T follicular helper cell (primary cell): Measurements from ENCODE around the gene CD164.
"Not testable (repeated sequence)": the region's sequence is repeated elsewhere in the genome, so short reads cannot be mapped to it uniquely, and the experiment has no call there.

Experiments used
- DNase-seq: peaks from one replicate; pipeline ENCODE4 v3.0.0-alpha.2; 2020; ENCODE audit warnings: low read depth

Gene CD164

GRCh38 chr6:109374326-109374892 lies 7.9 kb downstream of the CD164 start:
- no peak for DNase-seq

- no peak for DNase-seq
Observed at GRCh38 chr6:109373762-109374161, 8.5 kb downstream of the CD164 start.

GRCh38 chr6:109373331-109373730 lies 8.9 kb downstream of the CD164 start:
- no peak for DNase-seq

- no peak for DNase-seq
Observed at GRCh38 chr6:109372130-109372529, 10.1 kb downstream of the CD164 start.

- no peak for DNase-seq
Observed at GRCh38 chr6:109370792-109371191, 11.5 kb downstream of the CD164 start.

- DNase-seq = no peak
Observed at GRCh38 chr6:109370336-109370735, 11.9 kb downstream of the CD164 start.

GRCh38 chr6:109369728-109370127 lies 12.5 kb downstream of the CD164 start:
- DNase-seq = no peak

GRCh38 chr6:109364382-109365078 lies 17.7 kb downstream of the CD164 start:
- not testable (repeated sequence) for DNase-seq

GRCh38 chr6:109363753-109364152 lies 18.5 kb downstream of the CD164 start:
- DNase-seq = no peak

- DNase-seq = no peak
Observed at GRCh38 chr6:109362102-109362884, 20.0 kb downstream of the CD164 start.

GRCh38 chr6:109360791-109361190 lies 21.5 kb downstream of the CD164 start:
- DNase-seq = no peak

GRCh38 chr6:109360281-109360680 lies 22.0 kb downstream of the CD164 start:
- no peak for DNase-seq

GRCh38 chr6:109359248-109359647 lies 23.0 kb downstream of the CD164 start:
- no peak for DNase-seq

GRCh38 chr6:109358204-109358603 lies 24.1 kb downstream of the CD164 start:
- DNase-seq = no peak

- no peak for DNase-seq
Observed at GRCh38 chr6:109356237-109356636, 26.0 kb downstream of the CD164 start.

GRCh38 chr6:109351231-109352130 lies 30.8 kb downstream of the CD164 start:
- DNase-seq = no peak

- no peak for DNase-seq
Observed at GRCh38 chr6:109349419-109349987, 32.8 kb downstream of the CD164 start.

GRCh38 chr6:109348226-109348625 lies 34.0 kb downstream of the CD164 start:
- DNase-seq = no peak

GRCh38 chr6:109347779-109348178 lies 34.5 kb downstream of the CD164 start:
- no peak for DNase-seq

- no peak for DNase-seq
Observed at GRCh38 chr6:109345986-109346385, 36.3 kb downstream of the CD164 start.

GRCh38 chr6:109344226-109344625 lies 38.0 kb downstream of the CD164 start:
- no peak for DNase-seq

GRCh38 chr6:109343518-109343917 lies 38.7 kb downstream of the CD164 start:
- DNase-seq = no peak
